GM12892 (cell line): Measurements from ENCODE around the gene SNCA.

Source experiments
- POLR2A ChIP-seq: IDR thresholded peaks from 2 replicates; pipeline ENCODE4 v1.6.1; 2011; ENCODE audit warnings: low read depth, low read length, control low read depth
- POLR2AphosphoS5 ChIP-seq: IDR thresholded peaks from 2 replicates; pipeline ENCODE4 v1.6.1; 2011; ENCODE audit warnings: low read depth, low read length, control low read depth

DNA sequence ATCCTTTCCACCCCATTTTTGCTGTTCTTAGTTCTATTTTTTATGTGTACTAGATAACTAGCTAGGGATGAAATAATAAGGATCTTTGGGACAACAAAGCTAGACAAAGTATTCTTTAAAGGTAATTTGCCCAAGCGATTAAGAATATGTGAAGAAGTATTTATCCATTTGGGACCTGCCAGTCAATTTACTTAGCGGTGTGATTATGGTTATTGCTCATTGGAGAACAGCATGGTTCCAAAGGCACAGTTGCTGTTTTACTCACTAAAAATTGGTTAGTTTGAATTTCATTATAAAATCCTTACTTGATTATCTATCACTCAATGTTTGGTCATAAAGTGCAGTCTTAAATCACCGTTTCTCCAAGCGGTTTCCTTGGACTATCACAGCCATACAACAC, 124.1 kb downstream of the SNCA start:
- TF ChIP-seq POLR2AphosphoS5 (no peak), POLR2A (no peak)
